Neural cell (in vitro differentiated cells): Measurements from ENCODE around the gene MRPS26. TPM values are rescaled to one million over a fixed set of nuclear protein-coding genes. Genes with fewer than 3 reads are reported as not detected.

Source experiments
- H2AFZ ChIP-seq: fragments of 200-600, 300-800 bp; sonication (generic), shearing (Covaris generic); 2 replicates; pipeline ENCODE4 v1.6.0; 2014; ENCODE audit warnings: low read depth, mild to moderate bottlenecking, antibody characterized with exemption, low read length, moderate library complexity
- H3F3A ChIP-seq: fragments of 200-600 bp; shearing (Covaris generic); 2 replicates; pipeline ENCODE4 v1.6.1; 2016; ENCODE audit warnings: mild to moderate bottlenecking, moderate library complexity, mixed read lengths, antibody characterized with exemption, low read length; ENCODE audit not compliant: insufficient read depth, poor library complexity, severe bottlenecking
- H3K27ac ChIP-seq: fragments of 200-600, 300-800 bp; sonication (generic), shearing (Covaris generic); 2 replicates; pipeline ENCODE4 v1.5.1; 2014; ENCODE audit warnings: mild to moderate bottlenecking, low read length, moderate library complexity
- H3K27me3 ChIP-seq: fragments of 300-800, 200-600 bp; sonication (generic), shearing (Covaris generic); 2 replicates; pipeline ENCODE4 v1.6.0; 2014; ENCODE audit warnings: mild to moderate bottlenecking, low read depth, low read length, moderate library complexity; ENCODE audit not compliant: insufficient read depth
- H3K36me3 ChIP-seq: fragments of 300-800, 200-600 bp; sonication (generic), shearing (Covaris generic); 2 replicates; pipeline ENCODE4 v1.5.1; 2014; ENCODE audit warnings: mild to moderate bottlenecking, antibody characterized with exemption, low read length, moderate library complexity; ENCODE audit not compliant: insufficient read depth
- H3K4me2 ChIP-seq: fragments of 300-800, 200-600 bp; sonication (generic), shearing (Covaris generic); 2 replicates; pipeline ENCODE4 v1.6.0; 2014; ENCODE audit warnings: mild to moderate bottlenecking, low read length
- H3K4me3 ChIP-seq: fragments of 300-800, 200-600 bp; sonication (generic), shearing (Covaris generic); 2 replicates; pipeline ENCODE4 v1.5.1; 2014; ENCODE audit warnings: mild to moderate bottlenecking, low read length, moderate library complexity
- H3K79me2 ChIP-seq: fragments of 200-600 bp; shearing (Covaris generic); replicated peaks from 2 replicates; pipeline ENCODE4 v1.6.0; 2014; ENCODE audit warnings: mild to moderate bottlenecking, low read length, moderate library complexity; ENCODE audit not compliant: insufficient read depth
- H3K9ac ChIP-seq: fragments of 300-800, 200-600 bp; sonication (generic), shearing (Covaris generic); 2 replicates; pipeline ENCODE4 v1.6.1; 2016; ENCODE audit warnings: mild to moderate bottlenecking, low read length, mixed read lengths
- H3K9me2 ChIP-seq: fragments of 200-600 bp; shearing (Covaris generic); 2 replicates; pipeline ENCODE4 v1.6.1; 2016; ENCODE audit warnings: mild to moderate bottlenecking, low read length, mixed read lengths; ENCODE audit not compliant: insufficient read depth
- H3K9me3 ChIP-seq: fragments of 200-600, 300-800 bp; sonication (generic), shearing (Covaris generic); 2 replicates; pipeline ENCODE4 v1.6.1; 2016; ENCODE audit warnings: mild to moderate bottlenecking, mixed run types, low read length, moderate library complexity, mixed read lengths
- H4K20me1 ChIP-seq: fragments of 200-600 bp; shearing (Covaris generic); 2 replicates; pipeline ENCODE4 v1.6.1; 2016; ENCODE audit warnings: mild to moderate bottlenecking, mixed run types; ENCODE audit not compliant: insufficient read depth
- CTCF ChIP-seq: fragments of 450-650 bp; IDR thresholded peaks from 2 replicates; pipeline ENCODE4 v1.5.1; 2014; ENCODE audit warnings: antibody characterized with exemption, mild to moderate bottlenecking, moderate library complexity; ENCODE audit not compliant: poor library complexity, severe bottlenecking
- EP300 ChIP-seq: fragments of 450-650 bp; conservative IDR thresholded peaks from 2 replicates; pipeline ENCODE4 v1.6.1; 2014; ENCODE audit warnings: antibody characterized with exemption, mild to moderate bottlenecking, moderate library complexity; ENCODE audit not compliant: poor library complexity, severe bottlenecking
- EZH2 ChIP-seq: fragments of 200-600, 300-800 bp; shearing (Covaris generic), sonication (generic); IDR thresholded peaks from 2 replicates; pipeline ENCODE4 v1.6.1; 2014; ENCODE audit warnings: antibody characterized with exemption, low read length, borderline replicate concordance, mild to moderate bottlenecking; ENCODE audit not compliant: insufficient read depth, poor library complexity, severe bottlenecking
- MXI1 ChIP-seq: fragments of 450-650 bp; conservative IDR thresholded peaks from 2 replicates; pipeline ENCODE4 v1.6.1; 2014; ENCODE audit warnings: antibody characterized with exemption, mild to moderate bottlenecking; ENCODE audit not compliant: poor library complexity, severe bottlenecking
- POLR2AphosphoS5 ChIP-seq: IDR thresholded peaks from 2 replicates; pipeline ENCODE4 v1.6.1; 2012
- RAD21 ChIP-seq: fragments of 450-650 bp; conservative IDR thresholded peaks from 2 replicates; pipeline ENCODE4 v1.6.1; 2014; ENCODE audit warnings: antibody characterized with exemption, mild to moderate bottlenecking, moderate library complexity
- REST ChIP-seq: IDR thresholded peaks from 2 replicates; pipeline ENCODE4 v1.6.1; 2012; ENCODE audit warnings: borderline replicate concordance
- SMC3 ChIP-seq: fragments of 450-650 bp; conservative IDR thresholded peaks from 2 replicates; pipeline ENCODE4 v1.6.1; 2014; ENCODE audit warnings: antibody characterized with exemption, mild to moderate bottlenecking, moderate library complexity; ENCODE audit not compliant: poor library complexity
- polyA plus RNA-seq: library from polyadenylated mRNA; depleted of rRNA; stranded (reverse); fragments of >200 nt; gene quantifications from 2 replicates; pipeline ENCODE4 v1.2.3, GENCODE V29; 2014

The MRPS26 gene
- polyA plus RNA-seq, 1 donor from 2014 or later: 134 TPM

- Histone ChIP-seq H3K27me3 (no peaks in the 10 kb centered on the region), H4K20me1 (no peaks in the 10 kb centered on the region), H3K36me3 (peaks cover 13% of the 10 kb centered on the region), H3K4me3 (no peak overlapping the region), H3F3A (no peaks in the 10 kb centered on the region), H3K9me3 (no peaks in the 10 kb centered on the region), H3K4me2 (no peak overlapping the region), H3K9ac (no peak overlapping the region), H2AFZ (no peak overlapping the region), H3K9me2 (no peaks in the 10 kb centered on the region), H3K27ac (no peak overlapping the region), H3K79me2 (no peaks in the 10 kb centered on the region)
- TF ChIP-seq SMC3: no peak
- TF ChIP-seq MXI1: no peak
- TF ChIP-seq RAD21: no peak
- no peak for TF ChIP-seq REST
- TF ChIP-seq EP300: no peak
- no peak for TF ChIP-seq CTCF
Measured at GRCh38 chr20:3038454-3038853, 7.4 kb upstream of the MRPS26 start.

GRCh38 chr20:3039426-3039825 is 6.4 kb upstream of the MRPS26 start:
- Histone ChIP-seq H3K9me2 (no peaks in the 10 kb centered on the region), H3K9ac (no peak overlapping the region), H4K20me1 (no peaks in the 10 kb centered on the region), H3K79me2 (no peaks in the 10 kb centered on the region), H3K4me2 (no peak overlapping the region), H3K36me3 (peaks cover 13% of the 10 kb centered on the region), H3K9me3 (no peaks in the 10 kb centered on the region), H2AFZ (no peak overlapping the region), H3K4me3 (no peak overlapping the region), H3K27me3 (no peaks in the 10 kb centered on the region), H3K27ac (no peak overlapping the region), H3F3A (no peaks in the 10 kb centered on the region)
- TF ChIP-seq POLR2AphosphoS5: no peak
- TF ChIP-seq EZH2: no peak
- TF ChIP-seq MXI1: no peak
- TF ChIP-seq SMC3: no peak
- no peak for TF ChIP-seq CTCF
